ENCODE data around the gene ADGRL2.
"Not testable (repeated sequence)": the region's sequence is repeated elsewhere in the genome, so short reads cannot be mapped to it uniquely, and the experiment has no call there.

DNA sequence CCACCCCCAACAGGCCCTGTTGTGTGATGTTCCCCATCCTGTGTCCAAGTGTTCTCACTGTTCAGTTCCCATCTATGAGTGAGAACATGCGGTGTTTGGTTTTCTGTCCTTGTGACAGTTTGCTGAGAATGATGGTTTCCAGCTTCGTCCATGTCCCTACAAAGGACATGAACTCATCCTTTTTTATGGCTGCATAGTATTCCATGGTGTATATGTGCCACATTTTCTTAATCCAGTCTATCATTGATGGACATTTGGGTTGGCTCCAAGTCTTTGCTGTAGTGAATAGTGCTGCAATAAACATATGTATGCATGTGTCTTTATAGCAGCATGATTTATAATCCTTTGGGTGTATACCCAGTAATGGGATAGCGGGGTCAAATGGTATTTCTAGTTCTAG is 70.4 kb downstream of the ADGRL2 start:
- not testable (repeated sequence) for TF ChIP-seq POLR2AphosphoS5 (IDR thresholded peaks at IDR 0.05; ENCODE audit: borderline replicate concordance, low read depth, low read length); EZH2 (IDR thresholded peaks at IDR 0.05)

Measured in SK-N-MC (cell line).